GM12872 (cell line): ENCODE results near the gene SLC4A2.

Experiments
- CTCF ChIP-seq: IDR thresholded peaks from 3 replicates; pipeline ENCODE4 v1.5.1; 2011; ENCODE audit warnings: low read depth, mild to moderate bottlenecking, low read length, moderate library complexity; ENCODE audit not compliant: insufficient read depth

The SLC4A2 gene

GRCh38 chr7:151013733-151014497 lies 45.5 kb upstream of the SLC4A2 start:
- peak; percentile 43; the same call in 1 of the 3 replicates for TF ChIP-seq CTCF

GRCh38 chr7:151014950-151015349 lies 44.4 kb upstream of the SLC4A2 start:
- no peak for TF ChIP-seq CTCF

GRCh38 chr7:151015967-151016366 lies 43.4 kb upstream of the SLC4A2 start:
- no peak for TF ChIP-seq CTCF

- TF ChIP-seq CTCF, result no peak
These were observed 42.9 kb upstream of the SLC4A2 start for GRCh38 chr7:151016505-151016904.

GRCh38 chr7:151016942-151017341 lies 42.4 kb upstream of the SLC4A2 start:
- no peak for TF ChIP-seq CTCF

- TF ChIP-seq CTCF, result no peak
These were observed 41.9 kb upstream of the SLC4A2 start for GRCh38 chr7:151017370-151017952.

- TF ChIP-seq CTCF, result peak; percentile 90
These were observed 41.4 kb upstream of the SLC4A2 start for GRCh38 chr7:151017953-151018420.
